ENCODE measurements around the gene DGKZ. TPM values are rescaled to one million over a fixed set of nuclear protein-coding genes. Genes with fewer than 3 reads are reported as not detected.
"Not testable (repeated sequence)": the region's sequence is repeated elsewhere in the genome, so short reads cannot be mapped to it uniquely, and the experiment has no call there.

The DGKZ gene
- total RNA-seq, 1 experiment from 2014 or later: 59.3 TPM

DNA sequence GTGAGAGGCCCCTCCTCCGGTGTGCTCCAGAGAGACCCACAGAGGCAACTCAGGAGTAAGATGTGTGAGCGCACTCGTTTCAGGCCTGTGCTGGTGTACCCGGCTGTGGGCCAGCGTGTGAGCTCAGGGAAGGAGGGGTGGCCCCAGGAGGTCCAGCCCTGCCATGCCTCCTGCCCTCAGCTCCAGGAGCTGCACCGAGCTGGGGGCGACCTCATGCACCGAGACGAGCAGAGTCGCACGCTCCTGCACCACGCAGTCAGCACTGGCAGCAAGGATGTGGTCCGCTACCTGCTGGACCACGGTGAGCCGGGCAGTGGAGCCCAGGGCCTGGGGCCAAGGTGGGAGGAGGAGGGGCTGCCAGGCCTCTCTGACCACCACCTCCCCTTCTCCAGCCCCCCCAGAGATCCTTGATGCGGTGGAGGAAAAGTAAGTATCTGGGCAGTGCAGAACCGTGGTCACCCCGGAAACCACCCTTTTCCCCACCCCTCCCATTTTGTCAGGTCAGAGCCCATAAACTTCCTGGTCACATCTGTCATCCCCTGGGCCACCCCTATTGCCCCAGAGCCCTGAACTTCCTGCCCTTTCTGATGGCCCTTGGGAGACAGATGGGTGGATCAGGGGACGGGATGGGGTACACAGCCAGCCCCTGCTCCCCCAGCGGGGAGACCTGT lies 31.7 kb downstream of the DGKZ start:
- TF ChIP-seq, protein P1, sequence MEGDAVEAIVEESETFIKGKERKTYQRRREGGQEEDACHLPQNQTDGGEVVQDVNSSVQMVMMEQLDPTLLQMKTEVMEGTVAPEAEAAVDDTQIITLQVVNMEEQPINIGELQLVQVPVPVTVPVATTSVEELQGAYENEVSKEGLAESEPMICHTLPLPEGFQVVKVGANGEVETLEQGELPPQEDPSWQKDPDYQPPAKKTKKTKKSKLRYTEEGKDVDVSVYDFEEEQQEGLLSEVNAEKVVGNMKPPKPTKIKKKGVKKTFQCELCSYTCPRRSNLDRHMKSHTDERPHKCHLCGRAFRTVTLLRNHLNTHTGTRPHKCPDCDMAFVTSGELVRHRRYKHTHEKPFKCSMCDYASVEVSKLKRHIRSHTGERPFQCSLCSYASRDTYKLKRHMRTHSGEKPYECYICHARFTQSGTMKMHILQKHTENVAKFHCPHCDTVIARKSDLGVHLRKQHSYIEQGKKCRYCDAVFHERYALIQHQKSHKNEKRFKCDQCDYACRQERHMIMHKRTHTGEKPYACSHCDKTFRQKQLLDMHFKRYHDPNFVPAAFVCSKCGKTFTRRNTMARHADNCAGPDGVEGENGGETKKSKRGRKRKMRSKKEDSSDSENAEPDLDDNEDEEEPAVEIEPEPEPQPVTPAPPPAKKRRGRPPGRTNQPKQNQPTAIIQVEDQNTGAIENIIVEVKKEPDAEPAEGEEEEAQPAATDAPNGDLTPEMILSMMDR (IDR thresholded peaks at IDR 0.05; ENCODE audit: insufficient read depth in 1 of 2, low read depth in 1 of 2, low read length in 1 of 2, severe bottlenecking in 1 of 2, unreplicated experiment in 1 of 2): no peak
- no peaks in the 10 kb centered on the region for H3K9me3 ChIP-seq
- ChIA-PET POLR2A (no interaction called here), CTCF (no interaction called here)
- peaks cover 13% of the 10 kb centered on the region for H3K4me1 ChIP-seq
- no peaks in the 10 kb centered on the region; the same call in 1 of the 2 replicates for H3K36me3 ChIP-seq (ENCODE audit: control insufficient read depth, insufficient read depth, low read length)
- no peak overlapping the region for H3K4me3 ChIP-seq (ENCODE audit: low read depth, low read length)
- intact Hi-C loops (cut with micrococcal nuclease; ENCODE audit: unreplicated experiment): no loop called here
- Mint-ChIP-seq H3K36me3 (ENCODE audit: insufficient read depth, unreplicated experiment) (peaks cover 66% of the 10 kb centered on the region), H3K9me3 (ENCODE audit: unreplicated experiment) (no peaks in the 10 kb centered on the region), H3K4me3 (ENCODE audit: unreplicated experiment) (peak overlapping the region; percentile 95), H3K4me1 (ENCODE audit: low read depth, unreplicated experiment) (no peaks in the 10 kb centered on the region), H3K27me3 (ENCODE audit: insufficient read depth, unreplicated experiment) (no peaks in the 10 kb centered on the region), H3K27ac (ENCODE audit: unreplicated experiment) (peak overlapping the region; percentile 79)
- no peak for DNase-seq
- no peaks in the 10 kb centered on the region for H3K27me3 ChIP-seq (replicated peaks; ENCODE audit: control insufficient read depth, insufficient read depth, low read length)
- BruUV-seq (replicated peaks): no TSS peak

DNA sequence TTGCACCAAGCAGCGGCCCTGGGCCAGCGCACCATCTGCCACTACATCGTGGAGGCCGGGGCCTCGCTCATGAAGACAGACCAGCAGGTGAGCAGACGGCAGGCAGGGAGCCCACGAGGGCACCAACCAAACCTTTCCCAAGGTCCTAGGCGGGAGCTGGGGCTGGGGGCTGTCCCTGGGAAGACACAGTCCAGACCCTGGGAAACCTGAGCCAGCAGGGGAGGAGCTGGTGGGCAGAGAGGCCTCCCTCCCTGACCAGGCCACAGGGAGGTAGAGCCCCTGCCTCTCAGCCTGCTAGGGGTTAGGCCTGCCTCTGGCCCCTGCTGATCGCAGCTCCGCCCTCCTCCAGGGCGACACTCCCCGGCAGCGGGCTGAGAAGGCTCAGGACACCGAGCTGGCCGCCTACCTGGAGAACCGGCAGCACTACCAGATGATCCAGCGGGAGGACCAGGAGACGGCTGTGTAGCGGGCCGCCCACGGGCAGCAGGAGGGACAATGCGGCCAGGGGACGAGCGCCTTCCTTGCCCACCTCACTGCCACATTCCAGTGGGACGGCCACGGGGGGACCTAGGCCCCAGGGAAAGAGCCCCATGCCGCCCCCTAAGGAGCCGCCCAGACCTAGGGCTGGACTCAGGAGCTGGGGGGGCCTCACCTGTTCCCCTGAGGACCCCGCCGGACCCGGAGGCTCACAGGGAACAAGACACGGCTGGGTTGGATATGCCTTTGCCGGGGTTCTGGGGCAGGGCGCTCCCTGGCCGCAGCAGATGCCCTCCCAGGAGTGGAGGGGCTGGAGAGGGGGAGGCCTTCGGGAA lies 32.4 kb downstream of the DGKZ start:
- BruUV-seq (replicated peaks): not testable (repeated sequence)
- peak overlapping the region; percentile 79 for H3K27ac Mint-ChIP-seq (ENCODE audit: unreplicated experiment)

DNA sequence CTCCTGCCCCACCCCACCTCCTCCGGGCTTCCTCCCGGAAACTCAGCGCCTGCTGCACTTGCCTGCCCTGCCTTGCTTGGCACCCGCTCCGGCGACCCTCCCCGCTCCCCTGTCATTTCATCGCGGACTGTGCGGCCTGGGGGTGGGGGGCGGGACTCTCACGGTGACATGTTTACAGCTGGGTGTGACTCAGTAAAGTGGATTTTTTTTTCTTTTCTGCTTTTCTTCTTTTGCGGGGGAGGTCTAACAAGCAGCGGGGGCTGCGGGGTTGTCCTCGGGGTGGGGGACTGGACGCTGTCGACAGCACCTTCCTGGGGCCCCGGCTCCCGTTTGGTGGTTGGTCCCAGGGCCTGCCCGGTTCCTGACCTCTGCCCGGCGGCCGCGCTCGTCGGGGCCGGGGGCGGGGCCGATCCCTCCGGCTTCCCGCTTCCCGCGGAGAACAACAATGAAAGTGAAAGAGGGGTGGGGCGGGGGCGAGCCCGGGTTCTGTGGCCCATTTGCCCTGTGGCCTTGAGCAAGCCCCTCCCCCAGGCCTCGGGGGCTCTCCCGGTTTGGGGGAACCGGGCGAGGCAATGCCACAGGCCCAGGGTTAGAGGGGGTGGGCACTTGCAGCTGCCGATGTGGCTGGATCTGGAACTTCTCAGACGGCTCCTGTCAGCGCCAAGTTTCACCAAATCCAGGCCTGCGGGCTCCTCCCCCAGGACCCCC lies 33.2 kb downstream of the DGKZ start:
- Mint-ChIP-seq H3K4me3 (ENCODE audit: unreplicated experiment) (peak overlapping the region; percentile 95), H3K27me3 (ENCODE audit: insufficient read depth, unreplicated experiment) (no peaks in the 10 kb centered on the region), H3K36me3 (ENCODE audit: insufficient read depth, unreplicated experiment) (peaks cover 63% of the 10 kb centered on the region), H3K4me1 (ENCODE audit: low read depth, unreplicated experiment) (no peaks in the 10 kb centered on the region), H3K9me3 (ENCODE audit: unreplicated experiment) (no peaks in the 10 kb centered on the region), H3K27ac (ENCODE audit: unreplicated experiment) (peak overlapping the region; percentile 76)
- BruUV-seq (replicated peaks): no TSS peak
- CTCF ChIA-PET: interaction anchor here (0.6 to 1.4 kb wide), 2 partner anchors 12 to 141 kb away, joined by 3 to 5 read pairs; no protein-coding TSS in a partner anchor
- POLR2A ChIA-PET: interaction anchor here (0.6 kb wide), 1 partner anchor 27 kb away, joined by 4 read pairs; no protein-coding TSS in a partner anchor
- Histone ChIP-seq H3K9me3 (no peaks in the 10 kb centered on the region), H3K4me3 (ENCODE audit: low read depth, low read length) (peak overlapping the region; percentile 60), H3K36me3 (ENCODE audit: control insufficient read depth, insufficient read depth, low read length) (no peaks in the 10 kb centered on the region; the same call in 1 of the 2 replicates), H3K27me3 (replicated peaks; ENCODE audit: control insufficient read depth, insufficient read depth, low read length) (no peaks in the 10 kb centered on the region), H3K4me1 (peaks cover 14% of the 10 kb centered on the region)
- intact Hi-C loops (cut with micrococcal nuclease; ENCODE audit: unreplicated experiment): loop anchor here (1.0 kb wide), 1 partner anchor 9 kb away; no protein-coding TSS in a partner anchor
- TF ChIP-seq, protein P1 (IDR thresholded peaks at IDR 0.05; ENCODE audit: insufficient read depth in 1 of 2, low read depth in 1 of 2, low read length in 1 of 2, severe bottlenecking in 1 of 2, unreplicated experiment in 1 of 2): no peak
- DNase-seq: peak; percentile 84 to 85

More for the DNA sequence above, 32.4 kb downstream of the DGKZ start:
- H3K4me1 Mint-ChIP-seq (ENCODE audit: low read depth, unreplicated experiment); H3K9me3 ChIP-seq; H3K4me3 ChIP-seq (ENCODE audit: low read depth, low read length); intact Hi-C loops (cut with micrococcal nuclease; ENCODE audit: unreplicated experiment); H3K36me3 ChIP-seq (ENCODE audit: control insufficient read depth, insufficient read depth, low read length); H3K9me3 Mint-ChIP-seq (ENCODE audit: unreplicated experiment); H3K27me3 Mint-ChIP-seq (ENCODE audit: insufficient read depth, unreplicated experiment); H3K27me3 ChIP-seq (replicated peaks; ENCODE audit: control insufficient read depth, insufficient read depth, low read length): not testable (repeated sequence)
- Mint-ChIP-seq H3K36me3 (ENCODE audit: insufficient read depth, unreplicated experiment) (peaks cover 63% of the 10 kb centered on the region), H3K4me3 (ENCODE audit: unreplicated experiment) (peak overlapping the region; percentile 95)
- ChIA-PET POLR2A (interaction anchor here (0.6 kb wide), 1 partner anchor 28 kb away, joined by 4 read pairs; no protein-coding TSS in a partner anchor), CTCF (interaction anchor here (1.4 kb wide), 1 partner anchor 13 kb away, joined by 5 read pairs; no protein-coding TSS in a partner anchor)
- DNase-seq: peak; percentile 67 to 75
- H3K4me1 ChIP-seq: peaks cover 14% of the 10 kb centered on the region
